Stimulated activated CD4-positive, alpha-beta T cell treated with anti-CD3 and anti-CD28 coated beads, TNF-alpha, amount 100 ng/mL, for 48 hours (primary cell): ENCODE data around the gene RER1.

Source experiments
- DNase-seq, 3 donors: peaks; one replicate each; pipeline ENCODE4 v3.0.0-alpha.2; 2020; ENCODE audit warnings: low read depth in 3 of 3

The RER1 gene

GRCh38 chr1:2445823-2446215 lies 54.2 kb downstream of the RER1 start:
- no peak for DNase-seq

DNA sequence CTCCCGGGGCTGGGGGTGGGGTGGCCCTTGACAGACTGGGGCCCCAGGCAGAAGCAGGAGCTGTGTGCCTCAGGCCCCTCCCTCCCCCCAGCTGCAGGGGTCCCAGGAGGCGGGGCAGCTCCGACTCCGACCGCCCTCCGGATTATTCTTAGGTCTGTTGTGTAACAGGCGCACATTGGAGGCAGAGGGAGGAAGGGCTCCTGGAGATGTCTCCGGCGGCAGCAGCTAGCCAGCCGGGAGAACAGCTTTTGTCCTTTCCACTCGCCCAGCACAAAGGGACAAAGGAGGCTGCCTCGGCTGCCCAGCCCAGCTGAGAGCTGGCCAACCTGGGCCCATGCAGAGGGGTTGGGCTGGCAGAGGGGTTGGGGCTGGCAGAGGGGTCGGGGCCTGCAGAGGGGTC lies 54.8 kb downstream of the RER1 start:
- DNase-seq = no peak

GRCh38 chr1:2446861-2447260 lies 55.2 kb downstream of the RER1 start:
- DNase-seq = no peak

GRCh38 chr1:2447276-2448097 lies 55.8 kb downstream of the RER1 start:
- DNase-seq = no peak

DNA sequence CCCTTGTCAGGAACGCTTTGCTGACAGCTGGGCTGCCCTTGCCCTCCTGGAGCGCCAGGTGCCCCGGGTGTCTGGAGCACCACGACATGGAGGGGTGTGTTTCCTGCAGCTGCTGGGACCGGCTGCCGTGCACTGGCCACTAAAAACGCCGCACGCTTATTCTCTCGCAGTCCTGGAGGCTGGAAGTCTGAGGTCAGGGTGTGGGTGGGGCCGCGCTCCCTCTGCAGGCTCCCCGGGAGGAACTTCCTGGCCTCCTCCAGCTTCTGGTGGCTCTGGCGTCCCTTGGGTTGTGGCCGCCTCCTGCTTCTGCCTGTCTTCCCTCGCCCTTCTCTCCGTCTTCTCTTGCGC lies 56.4 kb downstream of the RER1 start:
- DNase-seq = no peak

GRCh38 chr1:2449636-2450454 lies 58.2 kb downstream of the RER1 start:
- no peak for DNase-seq

GRCh38 chr1:2451741-2452140 lies 60.1 kb downstream of the RER1 start:
- no peak for DNase-seq

DNA sequence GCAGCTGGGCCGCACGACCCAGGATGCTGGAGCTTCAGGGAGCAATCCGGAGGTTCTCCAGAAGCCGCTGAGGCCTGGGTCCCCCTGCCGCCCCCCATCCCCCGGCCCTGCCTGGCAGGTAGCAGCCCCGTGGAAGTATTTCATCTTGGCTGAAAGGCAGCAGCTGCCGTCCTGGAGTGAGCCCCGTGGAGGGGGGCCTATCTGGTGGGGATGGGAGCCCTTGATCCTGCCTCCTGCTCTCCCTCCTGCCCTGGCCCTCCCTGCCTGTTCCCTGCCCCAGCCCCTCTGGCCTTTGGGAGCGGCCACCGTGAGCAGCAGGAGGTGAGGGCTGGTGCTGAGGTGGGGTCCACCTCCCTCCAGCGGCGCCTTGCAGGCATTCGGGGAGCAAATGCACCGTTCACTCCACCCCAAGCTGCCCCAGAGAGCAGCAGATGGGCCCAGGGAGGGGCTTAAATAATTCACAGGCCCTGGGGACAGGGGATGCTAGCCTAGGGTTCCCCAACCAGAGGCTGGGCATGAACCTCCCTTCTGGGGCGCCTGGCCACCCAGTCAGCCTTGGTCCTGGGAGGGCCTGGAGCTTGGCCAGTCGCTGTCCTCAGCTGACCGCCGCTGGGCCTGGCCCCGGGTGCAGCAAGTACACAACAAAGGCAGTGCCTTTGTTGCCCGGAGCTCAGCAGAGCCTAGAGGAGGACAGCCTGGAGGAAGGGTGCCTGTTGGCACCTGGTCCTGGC lies 60.7 kb downstream of the RER1 start:
- DNase-seq = no peak

GRCh38 chr1:2452932-2453315 lies 61.3 kb downstream of the RER1 start:
- no peak for DNase-seq

GRCh38 chr1:2454227-2454626 lies 62.6 kb downstream of the RER1 start:
- DNase-seq = no peak
